Muscle layer of duodenum (tissue), 2 donors: ENCODE results near the gene IMPG2.

Experiments
- H3K27ac ChIP-seq: one replicate; pipeline ENCODE4 v1.7.0; 2013; ENCODE audit warnings: mild to moderate bottlenecking, low read length
- H3K27me3 ChIP-seq: one replicate; pipeline ENCODE4 v1.7.0; 2013; ENCODE audit warnings: low read depth, mild to moderate bottlenecking, control low read depth, low read length
- H3K36me3 ChIP-seq, 2 donors: one replicate each; pipeline ENCODE4 v1.7.0; 2013; ENCODE audit warnings: low read length in 2 of 2, control low read depth in 1 of 2, mild to moderate bottlenecking in 1 of 2; ENCODE audit not compliant: insufficient read depth in 2 of 2, control insufficient read depth in 1 of 2
- H3K4me1 ChIP-seq, 2 donors: one replicate each; pipeline ENCODE4 v1.7.0; 2013; ENCODE audit warnings: low read length in 2 of 2, mild to moderate bottlenecking in 2 of 2, control low read depth in 1 of 2, moderate library complexity in 1 of 2; ENCODE audit not compliant: insufficient read depth in 2 of 2, control insufficient read depth in 1 of 2
- H3K4me3 ChIP-seq, 2 donors: one replicate each; pipeline ENCODE4 v1.7.0; 2013; ENCODE audit warnings: low read length in 2 of 2, low read depth in 1 of 2, mild to moderate bottlenecking in 1 of 2
- H3K9me3 ChIP-seq, 2 donors: one replicate each; pipeline ENCODE4 v1.7.0; 2013; ENCODE audit warnings: low read length in 2 of 2, control low read depth in 1 of 2, mild to moderate bottlenecking in 1 of 2; ENCODE audit not compliant: control insufficient read depth in 1 of 2
- donor health status: healthy.

The IMPG2 gene

DNA sequence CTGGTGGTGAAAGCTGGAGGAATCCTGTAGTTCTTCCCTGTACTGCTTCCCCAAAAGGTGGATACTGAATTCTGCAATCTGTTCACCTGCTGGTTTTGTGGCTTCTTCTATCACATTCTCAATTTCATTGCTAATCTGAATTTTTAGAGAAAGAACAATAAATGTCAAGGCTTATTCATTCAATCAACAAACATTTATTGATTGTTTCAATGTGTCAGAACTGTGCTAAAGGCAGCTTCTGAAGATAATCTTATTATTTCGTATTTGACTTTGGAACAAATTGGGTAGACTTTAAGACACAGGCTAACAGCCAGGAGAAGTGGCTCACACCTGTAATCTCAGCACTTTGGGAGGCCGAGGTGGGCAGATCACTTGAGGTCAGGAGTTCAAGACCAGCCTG is 46.8 kb downstream of the IMPG2 start:
- H3K9me3 ChIP-seq: no peaks in the 10 kb centered on the region
- H3K27me3 ChIP-seq: no peaks in the 10 kb centered on the region
- no peaks in the 10 kb centered on the region for H3K4me1 ChIP-seq
- no peak overlapping the region for H3K27ac ChIP-seq
- H3K36me3 ChIP-seq: no peaks in the 10 kb centered on the region
- no peak overlapping the region for H3K4me3 ChIP-seq

DNA sequence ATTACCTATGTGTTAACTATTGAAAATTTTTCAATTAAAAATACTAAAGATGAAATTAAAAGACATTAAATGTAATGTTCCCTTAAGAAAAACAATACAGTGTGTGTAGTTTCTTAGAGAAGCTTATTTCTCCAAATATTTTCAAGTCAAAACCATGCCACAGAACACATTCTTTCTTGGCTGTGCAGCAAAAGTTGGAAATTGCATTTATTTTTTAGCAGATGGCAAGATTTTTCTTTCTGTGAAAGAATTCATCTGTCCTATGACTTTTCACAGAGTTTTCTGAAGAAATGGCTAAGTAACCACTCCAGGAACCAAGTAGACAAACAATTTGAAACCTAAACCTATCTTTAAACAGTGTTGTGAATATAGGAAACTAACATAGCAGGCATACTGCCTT is 47.2 kb downstream of the IMPG2 start:
- Histone ChIP-seq H3K4me1 (peaks cover 0 to under 1% of the 10 kb centered on the region in 2 donors), H3K27ac (no peak overlapping the region), H3K27me3 (no peaks in the 10 kb centered on the region), H3K9me3 (no peaks in the 10 kb centered on the region), H3K36me3 (no peaks in the 10 kb centered on the region), H3K4me3 (no peak overlapping the region)

DNA sequence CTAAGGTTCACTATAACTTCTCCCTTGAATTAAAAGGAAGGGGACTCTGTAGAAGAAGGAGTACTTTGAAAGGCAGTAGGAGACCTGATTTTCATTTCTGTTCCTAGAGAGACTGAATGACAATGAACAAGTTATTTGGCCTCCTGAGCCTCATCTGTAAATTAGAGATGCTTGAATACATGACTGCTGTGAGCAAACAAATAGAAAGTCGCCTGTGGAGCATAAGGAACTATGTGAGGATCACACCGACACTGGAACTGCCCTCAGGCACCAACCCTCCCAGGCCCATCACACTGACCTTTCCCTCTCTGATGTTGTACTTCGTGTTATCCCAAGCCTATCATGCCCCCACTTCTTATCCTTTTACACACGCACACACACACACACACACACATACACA is 48.6 kb downstream of the IMPG2 start:
- Histone ChIP-seq H3K4me3 (no peak overlapping the region), H3K36me3 (no peaks in the 10 kb centered on the region), H3K4me1 (peaks cover 0 to 4% of the 10 kb centered on the region in 2 donors), H3K27ac (no peak overlapping the region), H3K9me3 (no peaks in the 10 kb centered on the region), H3K27me3 (no peaks in the 10 kb centered on the region)

DNA sequence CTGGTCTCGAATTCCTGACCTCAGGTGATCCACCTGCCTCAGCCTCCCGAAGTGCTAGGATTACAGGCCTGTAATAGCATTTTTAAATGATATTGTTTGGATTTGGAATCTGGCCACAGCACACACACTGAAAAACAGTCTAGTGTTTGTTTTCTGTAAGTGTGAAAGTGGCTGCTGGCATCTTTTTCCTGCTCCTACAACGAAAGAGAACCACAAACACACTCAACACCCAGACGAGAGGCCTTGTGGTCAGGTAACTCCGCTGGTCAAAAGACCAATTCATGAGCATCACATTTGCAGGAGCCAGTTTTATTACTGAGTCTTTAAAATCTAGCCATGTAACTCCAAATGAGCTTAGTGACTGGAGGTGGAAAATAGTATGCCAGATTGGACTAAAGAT is 50.2 kb downstream of the IMPG2 start:
- no peaks in the 10 kb centered on the region for H3K36me3 ChIP-seq
- H3K27ac ChIP-seq: no peak overlapping the region
- no peak overlapping the region for H3K4me3 ChIP-seq
- peaks cover 0 to 4% of the 10 kb centered on the region in 2 donors for H3K4me1 ChIP-seq
- no peaks in the 10 kb centered on the region for H3K9me3 ChIP-seq
- H3K27me3 ChIP-seq: no peaks in the 10 kb centered on the region

DNA sequence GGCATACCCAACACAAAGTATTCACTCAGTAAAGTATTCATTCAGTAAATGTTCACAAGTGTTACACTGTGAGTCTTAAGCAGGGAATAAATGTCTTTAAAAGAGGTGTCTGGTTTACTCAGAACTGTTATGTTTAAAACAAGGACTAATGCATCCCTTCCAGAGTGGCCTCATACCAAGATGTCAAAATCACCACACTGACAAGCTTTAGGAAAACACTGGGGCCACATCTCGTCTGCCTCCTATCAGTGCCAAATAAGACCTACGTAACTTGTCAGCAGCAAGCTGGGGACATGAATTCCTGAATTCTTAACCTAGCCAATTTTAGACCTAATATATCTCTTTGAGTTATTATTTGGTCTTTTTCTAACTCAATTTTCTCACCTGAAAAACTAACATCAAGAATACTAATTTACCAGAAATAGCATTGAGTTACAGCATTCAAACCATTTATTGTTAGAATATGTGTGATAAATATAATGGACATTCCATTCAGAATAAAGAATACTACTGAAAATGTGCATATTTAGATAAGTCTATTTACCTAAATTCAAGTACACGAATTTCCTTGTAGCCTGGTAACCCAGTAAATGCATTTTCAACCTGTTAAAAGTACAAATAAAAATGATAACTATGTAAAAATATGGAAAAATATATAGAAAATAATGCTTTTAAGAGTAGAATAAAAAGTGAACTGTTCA is 51.3 kb downstream of the IMPG2 start:
- peaks cover 0 to 4% of the 10 kb centered on the region in 2 donors for H3K4me1 ChIP-seq
- H3K27ac ChIP-seq: no peak overlapping the region
- no peak overlapping the region for H3K4me3 ChIP-seq
- H3K27me3 ChIP-seq: no peaks in the 10 kb centered on the region
- H3K36me3 ChIP-seq: no peaks in the 10 kb centered on the region
- no peaks in the 10 kb centered on the region for H3K9me3 ChIP-seq

DNA sequence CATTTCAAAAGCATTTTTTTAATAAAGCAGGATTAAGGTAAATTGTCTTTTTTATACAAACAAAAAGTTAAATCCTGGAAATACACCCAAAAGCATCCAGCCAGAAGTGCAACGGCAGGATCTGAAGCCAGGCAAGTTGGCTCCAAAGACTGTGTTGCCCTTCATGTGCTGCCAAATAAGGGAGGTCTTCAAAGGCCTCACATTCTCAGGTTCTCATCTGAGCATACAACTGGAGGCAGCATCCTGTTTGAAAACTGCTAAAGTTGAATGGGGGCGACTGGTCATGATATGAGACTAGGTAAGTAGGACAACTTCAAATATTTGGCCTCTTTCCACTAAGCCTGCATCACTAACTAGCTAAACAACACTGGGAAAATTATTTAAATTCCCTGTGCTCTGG is 52.2 kb downstream of the IMPG2 start:
- H3K9me3 ChIP-seq: no peaks in the 10 kb centered on the region
- H3K4me1 ChIP-seq: peaks cover 0 to 4% of the 10 kb centered on the region in 2 donors
- no peak overlapping the region for H3K27ac ChIP-seq
- no peak overlapping the region for H3K4me3 ChIP-seq
- H3K27me3 ChIP-seq: no peaks in the 10 kb centered on the region
- no peaks in the 10 kb centered on the region for H3K36me3 ChIP-seq

DNA sequence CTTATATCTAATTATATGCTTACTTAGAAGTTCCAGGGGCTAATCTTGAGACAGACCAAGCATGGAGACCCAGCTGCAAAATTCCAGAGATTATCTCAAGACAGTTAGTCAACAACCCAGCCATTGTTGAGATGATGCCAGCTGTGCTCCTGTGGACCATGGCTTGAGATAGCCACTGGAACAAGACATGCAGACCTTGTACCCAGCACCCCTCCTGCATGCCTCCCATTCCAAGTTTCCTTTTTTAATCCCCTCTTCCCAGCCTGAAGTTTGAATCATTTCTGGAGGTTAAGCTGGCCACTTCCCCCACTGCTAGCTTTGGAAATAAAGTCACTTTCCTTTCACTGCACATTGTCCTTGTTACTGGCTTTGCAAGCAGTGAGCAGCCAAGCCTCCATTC is 53.8 kb downstream of the IMPG2 start:
- Histone ChIP-seq H3K4me3 (no peak overlapping the region), H3K9me3 (no peaks in the 10 kb centered on the region), H3K27me3 (no peaks in the 10 kb centered on the region), H3K36me3 (no peaks in the 10 kb centered on the region), H3K27ac (no peak overlapping the region), H3K4me1 (peaks cover 0 to 4% of the 10 kb centered on the region in 2 donors)

DNA sequence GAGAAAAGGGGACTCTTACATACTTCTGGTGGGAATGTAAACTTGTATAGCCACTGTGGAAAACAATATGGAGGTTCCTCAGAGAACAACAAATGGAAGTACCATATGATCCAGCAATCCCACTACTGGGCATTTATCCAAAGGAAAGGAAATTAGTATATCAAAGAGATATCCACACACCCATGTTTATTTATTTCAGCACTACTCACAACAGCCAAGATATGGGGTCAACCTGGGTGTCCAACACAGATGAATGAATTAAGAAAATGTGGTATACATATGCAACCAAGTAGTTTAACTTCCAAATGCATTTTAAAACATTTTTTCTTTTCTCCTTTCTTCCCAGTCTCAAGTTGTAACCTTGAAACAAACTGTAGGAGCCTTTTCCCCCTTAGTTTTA is 54.3 kb downstream of the IMPG2 start:
- Histone ChIP-seq H3K9me3 (no peaks in the 10 kb centered on the region), H3K4me1 (peaks cover 0 to 4% of the 10 kb centered on the region in 2 donors), H3K4me3 (no peak overlapping the region), H3K27me3 (no peaks in the 10 kb centered on the region), H3K27ac (no peak overlapping the region), H3K36me3 (no peaks in the 10 kb centered on the region)

DNA sequence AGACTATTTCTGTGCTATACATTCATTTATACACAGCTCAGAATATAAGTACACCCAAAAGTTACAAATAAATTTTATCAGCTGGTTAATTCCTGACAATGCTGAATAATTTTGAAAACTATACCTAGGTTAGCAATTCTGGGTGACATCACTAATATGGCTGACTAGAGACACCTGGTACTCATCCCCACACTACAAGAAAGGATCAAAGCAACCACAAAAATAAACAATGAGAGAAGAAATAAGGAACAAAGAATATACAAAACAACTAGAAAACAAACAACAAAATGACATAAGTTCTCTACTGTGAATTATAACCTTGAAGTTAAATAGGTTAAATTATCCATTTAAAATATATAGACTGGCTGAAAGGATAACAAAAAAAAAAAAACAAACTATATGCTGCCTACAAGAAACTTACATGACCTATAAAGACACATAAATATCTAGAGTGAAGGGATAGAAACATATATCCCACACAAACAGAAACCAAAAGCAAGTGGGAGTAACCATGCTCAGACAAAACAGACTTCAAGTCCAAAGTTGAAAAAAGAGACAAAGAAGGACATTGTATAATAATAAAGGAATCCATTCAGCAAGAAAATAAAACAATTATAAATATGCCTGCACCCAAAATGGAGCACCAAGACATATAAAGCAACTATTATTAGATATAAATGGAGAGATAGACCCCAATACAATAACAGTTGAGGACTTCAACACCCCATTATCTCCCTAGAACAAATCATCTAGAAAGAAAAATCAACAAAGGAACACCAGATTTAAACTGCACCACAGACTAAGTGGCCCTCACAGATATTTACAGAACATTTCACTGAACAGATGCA is 57.8 kb downstream of the IMPG2 start:
- Histone ChIP-seq H3K9me3 (no peaks in the 10 kb centered on the region), H3K27ac (no peak overlapping the region), H3K4me1 (no peaks in the 10 kb centered on the region), H3K36me3 (no peaks in the 10 kb centered on the region), H3K27me3 (no peaks in the 10 kb centered on the region), H3K4me3 (no peak overlapping the region)

DNA sequence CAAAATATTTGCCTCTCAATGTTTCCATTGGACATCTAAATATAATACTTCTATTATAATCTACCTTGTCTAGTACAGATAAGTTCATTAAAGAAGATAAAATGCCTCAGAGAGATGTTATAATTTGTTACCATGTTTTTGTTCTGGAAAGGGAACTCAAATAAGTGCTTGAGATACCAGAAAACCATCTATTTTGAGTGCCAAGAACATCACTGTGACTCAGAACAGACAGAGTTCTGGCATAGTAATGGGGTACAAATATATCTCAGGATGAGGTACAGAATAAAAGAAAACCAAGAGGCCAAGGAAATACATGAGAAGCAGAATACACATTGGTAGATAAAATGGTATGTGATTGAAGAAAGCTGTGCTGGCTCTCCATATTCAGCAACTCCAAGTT is 58.9 kb downstream of the IMPG2 start:
- Histone ChIP-seq H3K4me3 (no peak overlapping the region), H3K36me3 (no peaks in the 10 kb centered on the region), H3K27me3 (no peaks in the 10 kb centered on the region), H3K27ac (no peak overlapping the region), H3K4me1 (no peaks in the 10 kb centered on the region), H3K9me3 (no peaks in the 10 kb centered on the region)

DNA sequence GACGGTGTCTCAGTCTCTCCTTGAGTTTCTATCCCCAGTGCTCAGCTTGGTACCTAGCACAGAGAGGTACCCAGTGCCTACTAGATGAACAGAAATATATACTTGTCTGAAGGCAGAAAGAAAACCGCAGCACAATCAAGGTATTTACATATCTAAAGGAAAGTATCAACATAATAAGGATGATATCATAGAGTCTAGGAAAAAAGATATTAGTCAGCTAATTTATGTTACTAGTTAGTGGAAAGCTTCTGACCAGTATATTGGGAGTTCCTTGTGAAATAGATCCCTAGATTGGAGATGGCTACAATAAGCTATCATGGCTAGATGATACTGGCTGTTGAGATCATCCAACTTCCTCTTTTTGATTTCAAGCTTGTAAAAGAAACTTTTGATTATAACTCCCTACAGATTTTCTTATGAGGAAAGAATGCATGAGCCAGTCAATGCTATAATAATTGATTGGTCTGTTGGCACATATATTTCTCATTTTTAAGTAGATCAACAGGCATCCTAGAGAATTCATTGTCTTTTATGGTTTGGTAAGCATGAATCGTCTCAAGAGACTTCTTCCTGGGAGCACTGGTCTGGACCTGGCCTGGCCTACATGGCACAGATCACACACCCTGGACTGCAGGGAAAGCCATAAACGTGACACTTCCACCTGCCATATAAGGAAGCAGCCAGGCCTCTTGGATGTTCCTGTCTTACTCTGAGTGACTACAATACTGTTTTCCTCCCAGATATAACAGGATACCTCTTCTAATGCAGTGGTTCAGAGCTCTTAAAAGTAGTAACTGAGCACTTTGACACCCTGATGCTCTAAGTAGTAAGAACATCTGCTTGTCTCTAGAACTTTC is 60.7 kb downstream of the IMPG2 start:
- H3K27ac ChIP-seq: no peak overlapping the region
- H3K9me3 ChIP-seq: no peaks in the 10 kb centered on the region
- H3K4me3 ChIP-seq: no peak overlapping the region
- H3K27me3 ChIP-seq: no peaks in the 10 kb centered on the region
- H3K4me1 ChIP-seq: no peaks in the 10 kb centered on the region
- no peaks in the 10 kb centered on the region for H3K36me3 ChIP-seq
